Dermis microvascular lymphatic vessel endothelial cell (primary cell): Measurements from ENCODE around the gene KCND3. TPM values are rescaled to one million over a fixed set of nuclear protein-coding genes. Genes with fewer than 3 reads are reported as not detected.
A peak's percentile ranks its signal among the peaks of the same experiment; 100 is the strongest.

Experiments used
- DNase-seq, 2 donors: peaks; one replicate each; pipeline versions ENCODE4 v3.0.0 to v3.0.0-alpha.2; 2010; ENCODE audit warnings: low read depth in 2 of 2
- total RNA-seq: library from RNA; depleted of rRNA; stranded (reverse); fragments of >200 nt; gene quantifications from 2 replicates; pipeline ENCODE4 v1.2.1, GENCODE V29; 2014

Gene KCND3
- total RNA-seq: 0.13 and 0.38 TPM in 2 replicates

DNA sequence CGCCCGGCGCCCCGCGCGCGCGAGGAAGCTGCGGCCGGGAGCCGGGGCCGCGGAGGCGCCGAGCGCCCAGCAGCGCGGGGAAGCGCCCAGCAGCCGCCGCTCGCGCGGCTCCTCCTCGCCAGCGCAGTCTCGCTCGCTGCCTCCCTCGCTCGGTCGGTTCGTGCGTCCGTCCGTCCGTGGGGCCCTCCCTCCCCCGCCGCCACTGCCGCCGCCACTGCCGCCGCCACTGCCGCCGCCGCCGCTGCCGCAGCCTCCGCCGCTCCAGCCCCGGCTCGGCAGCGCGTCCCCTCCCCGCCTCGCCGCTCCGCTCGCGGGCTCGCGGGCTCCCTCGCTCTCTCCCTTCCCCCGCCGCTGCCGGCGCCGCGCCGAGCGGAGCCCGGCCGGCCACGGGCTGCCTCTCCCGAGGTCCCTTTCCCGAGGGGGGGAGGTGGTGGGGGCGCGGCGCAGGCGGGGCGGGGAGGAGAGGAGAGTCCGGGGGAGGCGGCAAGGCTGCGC, at the start of gene KCND3:
TSS of gene KCND3 (minus strand) at position 138 of the 495 bp plus-strand sequence.
- peak in 1 of 2 donors; percentile 26 for DNase-seq

DNA sequence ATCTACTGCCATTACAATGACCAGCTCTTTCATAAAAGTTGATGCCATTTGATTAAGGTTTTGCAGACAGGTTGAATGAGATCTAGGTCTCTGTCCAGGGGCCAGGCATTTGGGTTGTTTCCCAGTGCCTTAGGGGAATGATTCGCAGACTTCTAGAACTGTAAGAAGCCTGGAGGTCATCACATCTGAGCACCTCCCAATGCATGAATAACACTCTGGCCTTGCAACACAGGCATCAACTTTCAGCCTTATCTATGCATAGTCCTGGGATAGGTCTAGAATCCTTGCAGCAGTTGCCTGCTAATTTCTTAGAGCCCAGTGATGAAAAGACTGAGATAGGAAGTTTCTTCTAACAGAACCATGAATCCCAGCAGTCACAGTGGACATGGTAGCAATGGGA, 44.8 kb upstream of the KCND3 start:
- DNase-seq: no peak

DNA sequence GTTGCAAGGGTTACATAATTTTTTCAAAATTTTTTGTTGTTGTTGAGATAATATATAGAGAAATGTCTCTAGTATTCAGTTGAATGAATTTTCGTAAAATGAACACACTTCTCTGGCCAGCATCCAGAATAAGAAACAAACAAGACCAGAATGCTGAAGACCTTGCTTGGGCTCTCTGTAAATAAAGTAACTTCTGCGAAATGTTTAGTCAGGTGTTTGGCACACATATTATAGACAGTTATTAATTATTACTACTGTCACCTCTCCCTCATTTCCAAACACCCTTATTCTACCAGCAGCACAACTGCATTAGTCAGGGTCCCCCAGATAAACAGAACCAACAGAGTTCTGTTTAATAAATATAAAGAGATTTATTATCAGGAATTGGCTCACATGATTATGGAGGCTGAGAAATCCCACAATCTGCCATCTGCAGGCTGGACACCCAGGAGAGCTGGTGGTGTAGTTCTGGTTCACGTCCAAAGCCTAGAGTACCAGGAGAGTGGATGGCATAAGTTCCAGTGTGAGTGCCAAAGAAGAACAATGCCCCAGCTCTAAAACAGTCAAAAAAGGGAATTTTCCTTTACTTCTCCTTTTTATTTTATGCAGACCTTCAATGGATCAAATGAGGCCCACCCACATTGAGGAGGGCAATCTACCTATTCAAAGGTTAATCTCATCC, 44.1 kb upstream of the KCND3 start:
- no peak for DNase-seq

DNA sequence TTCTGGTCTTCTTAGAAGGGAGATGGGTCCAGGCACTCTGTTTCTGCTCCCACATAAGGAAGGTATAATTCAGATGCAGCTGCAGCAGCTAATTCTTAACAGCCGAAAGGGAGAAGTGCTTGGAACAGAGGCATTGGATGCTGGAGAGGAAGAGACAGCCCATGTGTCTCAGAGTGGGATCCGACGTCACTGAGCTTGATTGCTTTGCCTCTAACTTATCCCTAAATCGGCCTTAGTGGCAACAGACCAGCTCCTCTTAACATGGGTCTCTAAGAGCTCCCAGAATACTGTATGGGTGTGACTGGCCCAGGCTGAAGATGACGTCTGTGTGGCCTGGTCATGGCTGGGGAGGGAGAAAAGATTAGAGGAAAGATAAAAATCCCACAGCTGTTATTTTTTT, 40.7 kb upstream of the KCND3 start:
- no peak for DNase-seq

DNA sequence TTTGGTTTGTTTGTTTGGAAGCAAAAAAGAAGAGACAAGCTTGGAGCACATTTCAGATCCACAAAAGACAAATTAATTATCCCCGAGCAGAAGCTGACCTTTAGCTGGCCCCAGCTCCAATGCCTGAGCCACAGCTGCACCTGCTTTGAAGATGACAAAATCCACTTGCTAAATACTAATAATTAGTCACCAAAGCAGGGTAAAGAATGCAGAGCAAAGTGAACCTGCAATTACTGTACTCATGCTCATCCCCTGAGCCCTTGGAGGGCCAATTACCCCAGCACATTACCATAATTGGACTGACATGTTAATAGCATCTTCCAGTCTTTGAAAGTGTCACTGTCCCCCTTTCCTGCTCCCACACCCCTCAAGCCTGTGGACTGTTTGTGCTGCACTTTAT, 38.2 kb upstream of the KCND3 start:
- no peak for DNase-seq

DNA sequence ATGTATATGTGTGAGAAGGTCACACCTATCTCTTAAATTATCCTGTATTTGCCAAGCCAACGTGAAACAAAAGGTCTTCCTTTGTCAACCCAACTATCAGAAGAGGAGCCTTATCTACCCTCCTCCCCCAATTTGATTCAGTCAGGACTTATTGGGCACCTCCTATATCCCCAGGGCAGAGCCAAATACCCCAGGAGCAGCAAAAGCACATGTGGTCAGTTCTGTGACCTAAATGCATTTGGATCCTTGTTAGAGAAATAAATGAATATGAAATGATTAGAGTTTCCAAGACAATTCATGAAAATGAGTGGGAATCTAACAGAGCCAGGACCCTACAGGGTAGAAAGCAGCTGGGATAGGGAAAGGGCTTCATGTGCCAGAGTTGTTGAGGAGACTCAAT, 37.0 kb upstream of the KCND3 start:
- no peak for DNase-seq

DNA sequence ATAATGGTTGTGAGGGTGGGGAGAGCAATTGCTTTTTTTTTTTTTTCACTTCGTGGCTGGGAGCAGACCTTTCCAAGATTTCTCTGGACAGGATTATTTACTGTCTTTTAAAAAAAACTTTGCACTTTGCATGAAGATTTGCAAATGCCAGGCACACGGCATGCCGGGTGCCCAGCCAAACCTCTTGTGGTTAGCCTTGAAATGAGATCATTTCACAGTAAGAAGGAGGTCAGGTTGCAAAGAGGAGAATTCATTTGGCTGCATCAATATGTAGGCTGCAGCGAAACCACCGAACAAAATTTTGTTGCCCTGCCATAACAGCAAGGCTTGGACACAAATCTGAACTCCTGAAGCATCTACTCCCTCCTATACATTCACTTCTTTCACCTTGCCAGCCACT, 36.5 kb upstream of the KCND3 start:
- DNase-seq: no peak

DNA sequence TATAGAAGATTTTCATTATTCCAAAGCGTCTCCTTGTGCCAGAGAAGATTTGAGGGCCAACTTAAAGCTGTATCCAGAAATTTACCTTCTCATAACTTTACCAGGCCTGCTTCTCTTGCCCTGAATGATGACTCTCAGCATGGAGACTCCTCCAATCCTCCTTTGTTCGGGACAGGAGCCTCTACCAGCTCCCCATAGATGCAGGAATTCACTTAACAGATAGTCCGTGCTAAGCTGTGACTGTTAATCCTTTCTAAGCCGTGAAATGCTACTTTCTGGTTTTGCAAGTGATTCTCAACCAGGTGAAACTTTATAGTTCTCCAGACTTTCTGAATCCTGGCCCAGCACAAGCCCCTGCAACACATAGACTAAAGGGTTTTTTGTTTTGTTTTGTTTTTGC, 31.8 kb upstream of the KCND3 start:
- no peak for DNase-seq

DNA sequence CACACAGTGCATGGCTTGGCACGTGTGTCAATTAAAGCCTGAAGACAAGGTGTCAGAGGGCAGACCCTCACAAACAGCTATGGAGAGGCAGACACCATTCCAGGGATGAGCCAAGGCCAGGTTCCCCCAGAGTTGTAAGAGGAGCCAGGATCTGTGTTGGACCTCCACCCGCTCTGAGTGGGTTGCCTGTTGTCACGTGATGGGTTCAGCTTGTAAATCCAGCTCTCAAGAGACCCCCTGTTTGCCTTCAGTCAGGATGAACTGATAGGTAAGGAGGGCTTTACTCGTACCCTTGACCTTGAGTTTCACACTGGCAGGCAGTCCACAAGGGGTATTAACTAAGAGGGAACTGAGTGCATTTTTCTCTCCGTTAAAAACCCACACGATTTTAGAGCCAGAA, 27.7 kb upstream of the KCND3 start:
- no peak for DNase-seq

DNA sequence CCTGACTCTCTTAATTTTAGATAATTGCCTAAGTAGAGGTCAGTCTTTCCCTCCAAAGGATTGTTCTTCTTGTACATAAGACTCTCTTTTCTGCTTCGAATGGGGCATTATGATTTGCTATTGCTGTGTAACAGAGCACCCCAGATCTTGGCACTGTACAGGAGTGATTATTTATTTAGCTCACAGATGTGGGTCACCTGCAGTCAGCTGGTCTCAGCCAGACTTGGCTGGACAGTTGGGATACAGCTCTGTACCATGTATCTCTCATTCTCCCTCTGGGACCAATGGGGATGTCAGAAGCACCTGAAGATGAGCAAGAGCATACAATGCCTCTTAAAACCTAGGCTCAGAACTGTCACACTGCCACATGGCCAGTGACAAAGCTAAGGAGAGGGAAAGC, 23.4 kb upstream of the KCND3 start:
- no peak for DNase-seq

DNA sequence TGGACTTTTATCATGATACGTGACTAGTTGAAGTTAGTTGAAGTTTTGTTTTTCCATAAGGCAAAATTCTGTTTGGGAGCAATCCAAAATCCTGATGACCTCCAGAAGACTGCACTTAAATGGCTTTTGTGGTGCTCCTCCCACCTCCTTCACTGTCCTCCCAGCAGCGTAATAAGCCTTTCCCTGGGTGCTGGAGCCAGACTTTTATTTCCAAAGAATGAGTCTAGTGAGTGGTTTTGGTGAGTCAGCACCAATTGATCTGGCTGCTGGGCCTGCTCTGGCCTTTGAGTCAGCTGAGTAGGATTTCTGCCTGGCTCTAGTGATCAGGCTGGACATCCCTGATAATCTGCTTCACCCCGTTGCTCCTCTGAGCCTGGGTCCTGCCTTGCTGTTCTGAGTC, 21.7 kb upstream of the KCND3 start:
- DNase-seq: no peak

DNA sequence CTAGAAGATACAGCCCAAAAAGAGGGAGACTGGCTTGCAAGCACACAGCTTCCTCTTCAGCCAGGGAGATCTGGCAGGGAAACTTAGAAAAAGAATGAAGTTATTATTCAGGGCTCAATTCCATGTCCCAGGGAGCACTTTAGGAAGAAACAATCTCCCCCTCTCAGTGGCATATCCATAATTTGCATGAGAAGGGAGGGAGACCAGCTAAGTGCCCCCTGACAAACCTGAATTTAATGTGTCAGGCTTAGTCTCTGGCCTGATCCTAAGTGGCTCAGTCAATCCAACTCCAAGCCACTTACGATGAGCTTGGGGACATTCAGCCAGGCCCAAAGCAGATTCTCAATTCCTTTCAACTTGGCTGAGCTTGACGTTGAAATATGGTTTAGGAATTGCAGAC, 17.7 kb upstream of the KCND3 start:
- no peak for DNase-seq

DNA sequence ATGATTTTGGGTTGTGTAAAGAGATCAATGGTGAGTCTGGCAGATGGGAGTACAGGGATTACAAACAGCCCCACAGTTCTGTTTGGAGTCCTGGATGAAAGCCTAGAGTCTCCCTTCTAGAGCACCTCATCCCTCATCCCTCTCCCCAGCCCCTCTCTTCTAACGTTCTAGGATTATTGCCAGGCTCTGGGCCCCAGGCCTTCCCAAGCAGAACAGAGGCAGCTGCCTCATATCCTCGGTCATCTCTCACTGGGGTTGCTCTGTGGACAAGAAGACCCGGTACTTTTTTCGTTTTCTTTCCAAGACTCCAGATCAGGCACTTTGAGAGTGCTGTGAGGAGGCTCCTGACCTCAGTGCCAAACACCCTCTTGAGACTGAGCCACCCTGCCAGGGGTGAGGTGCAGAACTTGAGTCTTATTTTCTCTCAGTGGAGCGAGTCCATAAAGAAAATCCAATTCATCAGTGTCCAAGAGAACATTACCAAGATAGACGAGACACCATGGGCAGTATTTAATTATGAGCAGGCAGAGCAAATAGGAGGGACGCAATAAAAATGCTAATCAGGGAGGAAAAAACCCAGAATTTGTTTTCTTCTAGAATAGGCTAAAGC, 17.1 kb upstream of the KCND3 start:
- DNase-seq: no peak

DNA sequence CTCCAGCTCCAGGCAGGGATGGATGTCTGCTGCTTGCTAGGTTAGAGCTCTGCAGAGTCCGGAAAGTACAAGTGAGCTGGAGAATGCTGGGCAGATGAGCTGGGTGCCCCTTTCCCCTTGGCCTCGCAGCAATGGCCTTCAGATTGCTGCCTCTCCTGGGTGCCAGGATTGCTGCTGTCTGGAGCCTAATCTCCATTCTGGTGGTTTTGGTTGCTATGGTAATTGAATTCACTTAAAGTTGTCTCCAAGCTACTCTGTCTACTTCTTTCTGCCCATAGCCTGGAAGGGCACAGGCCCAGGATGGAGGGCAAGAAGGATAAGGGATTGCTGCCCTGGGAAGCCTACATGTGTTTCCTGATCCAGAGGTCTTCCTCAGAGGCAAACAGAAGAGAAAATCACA, 14.6 kb upstream of the KCND3 start:
- no peak for DNase-seq

DNA sequence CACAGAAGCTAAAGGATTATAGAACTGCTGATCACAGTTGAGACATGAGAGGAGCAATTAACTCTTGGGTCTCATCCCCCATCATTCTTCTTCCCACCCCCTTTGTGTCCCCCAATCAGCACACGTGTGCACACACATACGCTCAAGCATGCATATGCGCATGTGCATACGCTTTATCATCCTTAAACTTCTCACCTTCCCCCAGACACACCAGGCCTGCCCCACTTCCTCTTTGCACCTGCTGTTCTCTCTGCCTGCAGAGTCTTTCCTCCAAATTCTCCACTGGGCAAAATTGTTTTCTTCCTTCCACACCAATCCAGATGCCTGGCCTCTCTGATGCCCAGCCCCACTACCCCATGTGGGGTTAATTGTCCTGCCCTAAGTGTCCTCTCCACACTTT, 13.0 kb upstream of the KCND3 start:
- no peak for DNase-seq

DNA sequence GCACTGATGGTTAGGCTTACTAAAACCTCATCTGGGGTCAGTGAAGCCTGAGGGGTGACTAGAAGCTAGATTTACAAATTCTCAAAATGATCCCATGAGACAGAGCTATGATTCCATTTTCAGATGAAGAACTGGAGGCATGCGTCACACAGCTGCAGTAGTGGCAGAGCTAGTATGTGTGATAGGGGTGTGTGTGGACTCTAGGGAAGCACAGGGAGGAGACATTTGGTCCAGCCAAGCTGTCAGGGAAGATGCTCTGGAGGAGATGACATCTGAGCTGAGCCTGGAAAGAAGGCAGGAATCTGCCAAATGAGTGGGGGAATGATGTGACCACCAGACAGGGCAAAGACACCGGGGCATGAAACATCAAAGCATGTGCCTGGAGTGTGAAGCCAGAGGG, 12.0 kb upstream of the KCND3 start:
- no peak for DNase-seq

DNA sequence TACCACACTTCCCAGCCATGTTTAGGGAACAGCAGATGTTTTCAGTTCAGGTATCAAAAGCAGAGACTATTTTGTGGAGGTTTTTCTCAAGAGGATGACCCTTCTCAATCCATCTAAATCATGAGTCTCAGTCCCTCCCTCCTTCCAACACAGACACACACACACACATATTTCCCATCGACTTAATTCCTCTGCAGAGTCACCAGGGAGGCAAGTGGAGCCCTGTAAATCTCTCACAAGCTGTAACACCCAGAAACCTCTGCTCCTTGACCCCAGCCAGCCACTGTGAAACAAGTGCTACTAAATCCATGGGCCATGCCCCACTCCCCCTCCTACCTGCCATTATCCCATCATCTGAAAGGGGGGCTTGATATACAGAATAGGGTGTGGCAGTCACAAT, 10.6 kb upstream of the KCND3 start:
- no peak for DNase-seq

DNA sequence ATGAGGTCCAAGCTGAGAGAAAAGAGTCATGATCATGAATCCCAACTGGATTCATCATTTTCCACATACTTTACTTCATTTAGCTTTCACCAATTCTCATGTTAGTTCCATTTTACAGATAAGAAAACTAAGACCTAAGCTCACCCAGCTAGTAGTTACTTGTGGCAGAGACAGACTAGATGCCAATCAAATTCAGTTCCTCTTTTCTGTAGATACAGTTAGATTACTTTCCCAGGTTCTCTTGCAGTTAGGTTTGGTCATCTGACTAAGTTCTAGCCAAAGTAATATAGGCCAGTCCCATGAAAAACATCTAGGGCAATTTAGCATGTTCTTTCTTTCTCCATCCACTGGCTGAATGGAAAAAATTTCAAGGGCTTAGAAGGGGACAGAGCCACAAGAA, 8.9 kb upstream of the KCND3 start:
- no peak for DNase-seq

DNA sequence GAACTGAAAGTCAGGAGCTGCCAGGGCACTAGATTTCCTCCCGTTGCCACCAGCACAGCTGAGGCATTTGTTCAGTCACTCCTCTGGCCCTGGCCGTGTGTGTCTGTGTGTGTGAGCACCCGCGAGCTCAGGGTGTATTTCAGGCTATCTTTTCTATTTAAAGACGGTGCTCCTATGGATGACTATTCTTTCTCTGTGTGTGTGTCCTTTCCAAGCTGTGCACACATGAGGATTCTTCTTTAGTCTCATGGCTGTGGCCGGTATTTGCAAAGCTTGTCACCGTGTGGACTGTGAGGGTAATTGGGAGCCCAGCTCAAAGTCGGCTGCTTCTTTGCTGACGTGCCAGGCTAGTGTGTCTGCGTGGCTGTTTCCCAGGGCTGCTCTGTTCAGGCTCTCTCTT, 3.0 kb upstream of the KCND3 start:
- DNase-seq: no peak

DNA sequence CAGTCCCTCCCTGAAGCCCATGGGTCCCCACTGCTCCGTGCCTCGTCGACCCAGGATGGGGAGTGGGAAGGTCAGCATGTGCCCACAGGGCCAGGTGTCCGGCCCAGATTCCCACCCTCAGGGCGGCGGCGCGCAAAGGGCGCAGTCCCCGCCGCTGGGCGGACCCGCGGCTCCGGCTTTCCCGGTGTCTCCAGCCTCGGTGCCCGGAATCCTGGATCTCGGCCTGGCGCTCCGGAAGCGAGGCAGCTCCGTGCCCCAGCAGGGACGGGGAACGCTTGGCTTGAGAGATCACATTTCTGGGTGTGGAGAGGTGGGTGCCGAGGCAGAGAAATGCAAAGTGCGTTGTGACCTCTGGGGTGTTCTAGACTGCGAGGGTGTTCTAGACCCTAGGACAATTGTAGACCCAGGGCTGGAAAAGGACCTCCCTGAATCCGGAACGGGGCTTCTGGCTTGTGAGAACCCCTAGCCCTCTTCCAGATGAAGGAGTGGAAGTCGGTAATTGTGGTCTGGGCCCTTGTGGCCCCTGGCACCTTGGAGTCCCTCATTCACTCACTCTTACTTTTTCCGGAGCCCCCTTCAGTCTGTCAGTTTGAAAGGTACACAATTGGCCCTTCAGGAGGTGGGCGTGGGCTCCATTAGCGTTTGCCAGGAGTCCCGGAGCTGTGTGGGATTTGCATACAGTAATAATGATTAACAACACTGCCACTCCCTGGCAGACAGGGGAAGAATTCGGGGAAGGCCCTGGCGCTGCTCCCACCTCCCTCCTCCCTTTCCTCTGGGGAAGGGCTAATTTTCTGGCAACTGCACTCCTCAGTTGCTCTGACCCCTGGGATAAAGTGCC, 1.6 kb upstream of the KCND3 start:
- peak in 1 of 2 donors; percentile 23 for DNase-seq

DNA sequence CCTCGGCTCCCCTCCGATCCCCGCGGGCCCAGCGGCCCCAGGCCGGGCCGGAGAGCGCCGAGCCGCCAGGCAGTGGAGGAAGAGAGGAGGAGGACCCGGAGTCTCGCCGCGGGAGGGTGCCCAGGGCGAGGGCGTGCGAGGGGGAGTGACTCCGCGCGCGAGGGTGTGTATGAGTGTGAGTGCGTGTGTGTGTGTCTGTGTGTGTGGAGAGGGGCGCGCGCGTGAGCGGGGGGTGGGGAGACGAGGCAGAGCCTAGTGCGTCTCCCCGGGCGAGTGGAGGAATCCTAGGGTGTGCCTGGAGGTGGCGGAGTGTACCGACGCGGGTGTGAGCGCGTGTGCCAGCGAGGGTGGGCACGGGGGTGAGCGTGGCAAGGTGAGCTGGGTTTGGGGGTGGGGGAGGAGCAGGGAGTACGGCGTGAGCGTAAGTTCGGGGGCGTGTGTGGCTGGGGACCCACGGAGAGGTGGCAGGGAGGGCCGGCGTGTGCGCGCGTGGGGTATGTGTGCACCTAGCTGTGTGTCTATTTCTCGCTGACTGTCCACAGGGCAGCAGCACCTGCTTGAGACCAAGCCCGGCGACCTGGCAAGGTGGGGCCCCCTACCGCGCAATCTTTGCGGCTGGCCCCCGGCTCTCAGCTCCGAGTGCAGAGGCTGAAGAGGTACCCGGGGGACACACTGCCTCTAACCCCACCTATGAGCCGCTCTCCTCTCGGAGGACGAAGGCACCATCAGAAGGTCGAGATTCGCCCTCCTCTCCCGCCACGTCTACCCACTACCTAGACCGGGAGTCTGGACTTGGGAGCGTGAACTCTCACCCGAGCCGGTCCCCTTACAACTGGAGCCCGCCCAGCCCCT, 784 bp upstream of the KCND3 start:
- peak in 1 of 2 donors; percentile 14 for DNase-seq
